Activated CD4-positive, alpha-beta T cell treated with anti-CD3 and anti-CD28 coated beads for 24 hours (primary cell): ENCODE data around the gene METAP1.
"Not testable (repeated sequence)": the region's sequence is repeated elsewhere in the genome, so short reads cannot be mapped to it uniquely, and the experiment has no call there.

Experiments
- DNase-seq, 2 donors: peaks; one replicate each; pipeline ENCODE4 v3.0.0-alpha.2; 2020; ENCODE audit warnings: low read depth in 2 of 2

METAP1 gene

GRCh38 chr4:98997166-98997565 is 1.6 kb downstream of the METAP1 start:
- DNase-seq: no peak

- no peak for DNase-seq
These were observed 3.0 kb downstream of the METAP1 start for GRCh38 chr4:98998551-98998950.

- no peak for DNase-seq
These were observed 6.8 kb downstream of the METAP1 start for GRCh38 chr4:99002279-99002678.

GRCh38 chr4:99008051-99008450 is 12.5 kb downstream of the METAP1 start:
- no peak for DNase-seq

- DNase-seq: no peak
These were observed 16.4 kb downstream of the METAP1 start for GRCh38 chr4:99011910-99012309.

GRCh38 chr4:99013402-99013843 is 17.9 kb downstream of the METAP1 start:
- DNase-seq: no peak

- DNase-seq: no peak
These were observed 18.5 kb downstream of the METAP1 start for GRCh38 chr4:99013884-99014523.

GRCh38 chr4:99021386-99021785 is 25.9 kb downstream of the METAP1 start:
- no peak for DNase-seq

GRCh38 chr4:99022566-99022965 is 27.0 kb downstream of the METAP1 start:
- no peak for DNase-seq

- DNase-seq: not testable (repeated sequence)
These were observed 28.3 kb downstream of the METAP1 start for GRCh38 chr4:99023800-99024251.

GRCh38 chr4:99024481-99025275 is 29.2 kb downstream of the METAP1 start:
- DNase-seq: no peak

- DNase-seq: no peak
These were observed 30.0 kb downstream of the METAP1 start for GRCh38 chr4:99025506-99025905.

GRCh38 chr4:99027304-99027703 is 31.8 kb downstream of the METAP1 start:
- DNase-seq: no peak

GRCh38 chr4:99028187-99028586 is 32.7 kb downstream of the METAP1 start:
- no peak for DNase-seq

GRCh38 chr4:99029018-99029735 is 33.7 kb downstream of the METAP1 start:
- DNase-seq: no peak

GRCh38 chr4:99029852-99030251 is 34.3 kb downstream of the METAP1 start:
- no peak for DNase-seq

GRCh38 chr4:99033956-99034355 is 38.4 kb downstream of the METAP1 start:
- DNase-seq: no peak

GRCh38 chr4:99038213-99038612 is 42.7 kb downstream of the METAP1 start:
- no peak for DNase-seq

- DNase-seq: no peak
These were observed 47.8 kb downstream of the METAP1 start for GRCh38 chr4:99043346-99043745.

- no peak for DNase-seq
These were observed 52.2 kb downstream of the METAP1 start for GRCh38 chr4:99047710-99048109.

- no peak for DNase-seq
These were observed 57.4 kb downstream of the METAP1 start for GRCh38 chr4:99052902-99053301.

- DNase-seq: no peak
These were observed 59.0 kb downstream of the METAP1 start for GRCh38 chr4:99054428-99054994.
